ENCODE results near the gene JARID2. TPM values are rescaled to one million over a fixed set of nuclear protein-coding genes. Genes with fewer than 3 reads are reported as not detected.

Gene JARID2
- total and polyA plus RNA-seq, 7 donors = 1.1 to 16.1 (median 4.9) TPM

- TF ChIP-seq CTCF (IDR thresholded peaks at IDR 0.05) = no peak
- WGBS, 3 donors = 17 to 35% (median 22%) methylated on average over 5 of the region's 5 CpGs
- peak overlapping the region; percentile 0 for H3K4me3 ChIP-seq
- no peaks in the 10 kb centered on the region for H3K9me3 ChIP-seq
- H3K4me1 ChIP-seq = peaks cover 49% of the 10 kb centered on the region
- H3K36me3 ChIP-seq (ENCODE audit: insufficient read depth in 1 of 2, low read depth in 1 of 2) = no peaks in the 10 kb centered on the region
- no peaks in the 10 kb centered on the region for H3K27me3 ChIP-seq (ENCODE audit: insufficient read depth in 3 of 3, low read length in 2 of 3)
- ATAC-seq (peak; percentile 75 to 83 (median 80)), DNase-seq (peak; percentile 30 to 61)
- H3K27ac ChIP-seq = peak overlapping the region; percentile 62
- intact Hi-C loops (cut with DNase I) = no loop called here
Observed at GRCh38 chr6:15313367-15313766, 67.5 kb downstream of the JARID2 start.

- no peaks in the 10 kb centered on the region for H3K36me3 ChIP-seq (ENCODE audit: insufficient read depth in 1 of 2, low read depth in 1 of 2)
- no peak overlapping the region for H3K4me3 ChIP-seq
- no peaks in the 10 kb centered on the region for H3K27me3 ChIP-seq (ENCODE audit: insufficient read depth in 3 of 3, low read length in 2 of 3)
- no peak for DNase-seq
- intact Hi-C loops (cut with DNase I) = loop anchor here in 1 of 2 donors (5.0 kb wide), 1 partner anchor 36 kb away; no protein-coding TSS in a partner anchor
- no peak for ATAC-seq
- no peaks in the 10 kb centered on the region for H3K9me3 ChIP-seq
- no peak for TF ChIP-seq CTCF (IDR thresholded peaks at IDR 0.05)
- peaks cover 37% of the 10 kb centered on the region for H3K4me1 ChIP-seq
- no peak overlapping the region for H3K27ac ChIP-seq
Observed at GRCh38 chr6:15316754-15317153, 70.9 kb downstream of the JARID2 start.

GRCh38 chr6:15317251-15317650 lies 71.4 kb downstream of the JARID2 start:
- no peak for ATAC-seq
- intact Hi-C loops (cut with DNase I) = loop anchor here in 1 of 2 donors (5.0 kb wide), 1 partner anchor 35 kb away; no protein-coding TSS in a partner anchor

GRCh38 chr6:15317934-15318902 lies 72.3 kb downstream of the JARID2 start:
- Histone ChIP-seq H3K27me3 (ENCODE audit: insufficient read depth in 3 of 3, low read length in 2 of 3) (no peaks in the 10 kb centered on the region), H3K27ac (no peak overlapping the region), H3K4me3 (no peak overlapping the region), H3K4me1 (peaks cover 36% of the 10 kb centered on the region), H3K36me3 (ENCODE audit: insufficient read depth in 1 of 2, low read depth in 1 of 2) (no peaks in the 10 kb centered on the region), H3K9me3 (no peaks in the 10 kb centered on the region)
- 66 to 74% (median 67%) methylated on average over 9 of the region's 9 CpGs for WGBS, 3 donors
- DNase-seq (no peak), ATAC-seq (no peak)
- intact Hi-C loops (cut with DNase I) = loop anchor here in 1 of 2 donors (5.0 kb wide), 1 partner anchor 34 kb away; no protein-coding TSS in a partner anchor
- no peak for TF ChIP-seq CTCF (IDR thresholded peaks at IDR 0.05)

More at GRCh38 chr6:15317251-15317650, 71.4 kb downstream of the JARID2 start:
- H3K4me1 ChIP-seq = peaks cover 37% of the 10 kb centered on the region
- no peak overlapping the region for H3K27ac ChIP-seq
- no peak for TF ChIP-seq CTCF (IDR thresholded peaks at IDR 0.05)
- H3K9me3 ChIP-seq = no peaks in the 10 kb centered on the region
- DNase-seq = no peak
- no peak overlapping the region for H3K4me3 ChIP-seq
- H3K36me3 ChIP-seq (ENCODE audit: insufficient read depth in 1 of 2, low read depth in 1 of 2) = no peaks in the 10 kb centered on the region
- WGBS, 3 donors = 92 to 97% (median 95%) methylated on average over 4 of the region's 4 CpGs
- H3K27me3 ChIP-seq (ENCODE audit: insufficient read depth in 3 of 3, low read length in 2 of 3) = no peaks in the 10 kb centered on the region
